ENCODE results near the gene TTLL3. TPM values are rescaled to one million over a fixed set of nuclear protein-coding genes. Genes with fewer than 3 reads are reported as not detected.
"Not testable (repeated sequence)": the region's sequence is repeated elsewhere in the genome, so short reads cannot be mapped to it uniquely, and the experiment has no call there.

TTLL3 gene
- total RNA-seq, 1 donor from 2014 or later: 50.0 TPM

DNA sequence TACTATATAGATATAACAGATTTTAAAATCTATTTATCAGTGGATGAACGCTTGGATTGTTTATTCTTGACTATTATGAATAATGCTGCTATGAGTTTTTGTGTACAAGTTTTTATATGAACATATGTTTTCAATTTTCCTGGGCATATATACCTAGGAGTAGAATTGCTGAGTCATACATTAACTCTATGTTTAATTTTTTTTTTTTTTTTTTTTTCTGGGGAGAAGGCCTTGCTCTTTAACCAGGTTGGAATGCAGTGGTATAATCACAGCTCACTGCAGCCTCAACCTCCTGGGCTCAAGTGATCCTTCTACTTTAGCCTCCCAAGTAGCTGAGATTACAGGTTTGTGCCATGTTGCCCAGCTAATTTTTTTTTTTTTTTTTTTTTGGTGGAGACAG, 60.9 kb downstream of the TTLL3 start:
- H3K9me3 ChIP-seq: no peaks in the 10 kb centered on the region
- H3K36me3 ChIP-seq: no peaks in the 10 kb centered on the region
- H3K27ac ChIP-seq: no peak overlapping the region
- no peaks in the 10 kb centered on the region for H3K27me3 ChIP-seq (ENCODE audit: low read depth)
- ATAC-seq (no peak), DNase-seq (no peak)
- no peaks in the 10 kb centered on the region for H3K4me1 ChIP-seq
- no peak overlapping the region for H3K4me3 ChIP-seq
- TF ChIP-seq, protein P1, sequence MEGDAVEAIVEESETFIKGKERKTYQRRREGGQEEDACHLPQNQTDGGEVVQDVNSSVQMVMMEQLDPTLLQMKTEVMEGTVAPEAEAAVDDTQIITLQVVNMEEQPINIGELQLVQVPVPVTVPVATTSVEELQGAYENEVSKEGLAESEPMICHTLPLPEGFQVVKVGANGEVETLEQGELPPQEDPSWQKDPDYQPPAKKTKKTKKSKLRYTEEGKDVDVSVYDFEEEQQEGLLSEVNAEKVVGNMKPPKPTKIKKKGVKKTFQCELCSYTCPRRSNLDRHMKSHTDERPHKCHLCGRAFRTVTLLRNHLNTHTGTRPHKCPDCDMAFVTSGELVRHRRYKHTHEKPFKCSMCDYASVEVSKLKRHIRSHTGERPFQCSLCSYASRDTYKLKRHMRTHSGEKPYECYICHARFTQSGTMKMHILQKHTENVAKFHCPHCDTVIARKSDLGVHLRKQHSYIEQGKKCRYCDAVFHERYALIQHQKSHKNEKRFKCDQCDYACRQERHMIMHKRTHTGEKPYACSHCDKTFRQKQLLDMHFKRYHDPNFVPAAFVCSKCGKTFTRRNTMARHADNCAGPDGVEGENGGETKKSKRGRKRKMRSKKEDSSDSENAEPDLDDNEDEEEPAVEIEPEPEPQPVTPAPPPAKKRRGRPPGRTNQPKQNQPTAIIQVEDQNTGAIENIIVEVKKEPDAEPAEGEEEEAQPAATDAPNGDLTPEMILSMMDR (IDR thresholded peaks at IDR 0.05): no peak
- intact Hi-C loops (cut with DNase I): no loop called here

DNA sequence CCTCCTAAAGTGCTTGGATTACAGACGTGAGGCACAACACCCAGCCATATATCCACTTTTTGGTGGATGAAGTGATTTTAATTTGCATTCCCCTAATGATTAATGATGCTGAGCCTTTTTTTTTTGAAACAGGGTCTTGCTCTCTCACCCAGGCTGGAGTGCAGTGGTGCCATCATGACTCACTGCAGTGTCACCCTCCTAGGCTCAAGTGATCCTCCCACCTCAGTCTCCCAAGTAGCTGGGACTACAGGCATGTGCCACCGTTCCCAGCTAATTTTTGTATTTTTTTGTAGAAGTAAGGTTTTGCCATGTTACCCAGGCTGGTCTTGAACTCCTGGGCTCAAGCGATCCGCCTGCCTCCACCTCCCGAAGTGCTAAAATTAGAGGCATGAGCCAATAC, 62.0 kb downstream of the TTLL3 start:
- H3K9me3 ChIP-seq; H3K27me3 ChIP-seq (ENCODE audit: low read depth); H3K36me3 ChIP-seq; H3K4me1 ChIP-seq; intact Hi-C loops (cut with DNase I); H3K4me3 ChIP-seq; DNase-seq; ATAC-seq; H3K27ac ChIP-seq: not testable (repeated sequence)

DNA sequence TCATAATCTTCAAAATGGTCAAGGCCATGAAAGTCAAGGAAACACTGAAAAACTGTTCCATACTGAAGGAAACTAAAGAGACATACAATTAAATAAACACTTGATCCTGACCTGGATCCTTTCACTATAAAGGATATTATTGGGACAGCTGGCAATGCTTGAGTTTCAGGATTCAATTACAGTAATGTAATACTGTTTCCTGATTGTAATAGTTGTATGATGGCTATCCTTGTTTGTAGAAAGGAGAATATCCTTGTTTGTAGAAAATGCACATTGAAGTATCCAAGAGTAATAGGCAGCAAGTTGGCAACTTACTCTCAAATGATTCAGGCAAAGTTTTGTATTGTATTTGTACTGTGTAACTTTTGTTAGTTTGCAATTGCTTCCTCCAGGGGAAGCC, 65.4 kb downstream of the TTLL3 start:
- Histone ChIP-seq H3K9me3 (no peaks in the 10 kb centered on the region), H3K27ac (no peak overlapping the region), H3K4me1 (no peaks in the 10 kb centered on the region), H3K4me3 (no peak overlapping the region), H3K27me3 (ENCODE audit: low read depth) (no peaks in the 10 kb centered on the region), H3K36me3 (no peaks in the 10 kb centered on the region)
- TF ChIP-seq, protein P1 (IDR thresholded peaks at IDR 0.05): no peak
- intact Hi-C loops (cut with DNase I): no loop called here
- ATAC-seq (no peak), DNase-seq (no peak)

DNA sequence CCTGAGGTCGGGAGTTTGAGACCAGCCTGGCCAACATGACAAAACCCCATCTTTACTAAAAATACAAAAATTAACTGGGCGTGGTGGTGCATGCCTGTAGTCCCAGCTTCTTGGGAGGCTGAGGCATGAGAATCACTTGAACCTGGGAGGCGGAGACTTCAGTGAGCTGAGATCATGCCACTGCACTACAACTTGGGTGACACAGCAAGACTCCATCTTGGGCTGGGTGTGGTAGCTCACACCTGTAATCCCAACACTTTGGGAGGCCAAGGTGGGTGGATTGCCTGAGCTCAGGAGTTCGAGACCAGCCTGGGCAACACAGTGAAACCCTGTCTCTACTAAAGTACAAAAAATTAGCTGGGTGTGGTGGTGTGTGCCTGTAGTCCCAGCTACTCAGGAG, 66.2 kb downstream of the TTLL3 start:
- H3K27me3 ChIP-seq (ENCODE audit: low read depth); H3K9me3 ChIP-seq; H3K4me3 ChIP-seq; H3K4me1 ChIP-seq; DNase-seq; ATAC-seq; H3K27ac ChIP-seq; intact Hi-C loops (cut with DNase I); H3K36me3 ChIP-seq: not testable (repeated sequence)

DNA sequence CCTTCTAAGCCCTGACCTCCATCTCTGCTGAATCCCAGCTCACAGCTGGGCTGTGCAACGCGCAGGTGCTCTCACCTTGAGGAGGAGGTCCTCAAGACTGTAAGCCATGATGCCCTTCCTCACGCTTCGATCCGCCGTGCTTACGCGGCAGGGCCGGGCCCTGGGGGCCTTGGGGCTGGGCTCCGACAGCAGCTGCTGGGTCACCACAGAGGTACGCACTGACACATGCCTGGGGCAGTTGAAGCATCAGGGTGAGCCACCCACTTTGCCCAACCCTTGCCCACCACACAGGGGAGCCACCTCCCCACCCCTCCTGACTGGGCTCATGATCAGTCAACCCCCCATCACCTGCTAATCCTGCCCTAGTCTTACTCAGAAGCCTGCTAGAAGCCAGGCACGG, 66.9 kb downstream of the TTLL3 start:
- H3K27me3 ChIP-seq (ENCODE audit: low read depth): no peaks in the 10 kb centered on the region
- intact Hi-C loops (cut with DNase I): no loop called here
- no peak overlapping the region for H3K4me3 ChIP-seq
- H3K4me1 ChIP-seq: no peaks in the 10 kb centered on the region
- TF ChIP-seq, protein P1 (IDR thresholded peaks at IDR 0.05): no peak
- H3K36me3 ChIP-seq: no peaks in the 10 kb centered on the region
- ATAC-seq (no peak), DNase-seq (no peak)
- H3K9me3 ChIP-seq: no peaks in the 10 kb centered on the region
- no peak overlapping the region for H3K27ac ChIP-seq

DNA sequence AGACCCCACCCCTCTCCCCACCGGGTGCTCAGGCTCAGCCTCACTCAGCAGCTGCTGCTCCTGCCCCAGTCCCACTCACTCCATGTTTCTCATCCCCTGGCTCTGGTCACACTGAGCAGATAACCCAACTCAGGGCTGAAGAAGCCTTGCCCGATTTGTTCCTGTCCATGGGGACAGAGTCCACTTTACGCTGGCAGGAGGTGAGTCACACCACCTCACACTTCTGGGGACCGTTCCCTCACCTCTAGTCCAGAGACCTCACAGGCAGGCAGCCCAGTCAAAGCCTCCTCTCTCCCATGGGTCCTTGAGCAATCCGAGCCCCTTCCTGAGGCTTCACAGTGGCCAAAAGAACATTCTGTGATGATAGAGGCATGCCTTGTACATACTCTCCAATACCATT, 68.6 kb downstream of the TTLL3 start:
- Histone ChIP-seq H3K36me3 (no peaks in the 10 kb centered on the region), H3K27me3 (ENCODE audit: low read depth) (no peaks in the 10 kb centered on the region), H3K27ac (no peak overlapping the region), H3K9me3 (no peaks in the 10 kb centered on the region), H3K4me3 (no peak overlapping the region), H3K4me1 (no peaks in the 10 kb centered on the region)
- DNase-seq: no peak
- TF ChIP-seq, protein P1 (IDR thresholded peaks at IDR 0.05): no peak
- no peak for ATAC-seq
- intact Hi-C loops (cut with DNase I): no loop called here
